Measurements from ENCODE around the gene NPR3.

DNA sequence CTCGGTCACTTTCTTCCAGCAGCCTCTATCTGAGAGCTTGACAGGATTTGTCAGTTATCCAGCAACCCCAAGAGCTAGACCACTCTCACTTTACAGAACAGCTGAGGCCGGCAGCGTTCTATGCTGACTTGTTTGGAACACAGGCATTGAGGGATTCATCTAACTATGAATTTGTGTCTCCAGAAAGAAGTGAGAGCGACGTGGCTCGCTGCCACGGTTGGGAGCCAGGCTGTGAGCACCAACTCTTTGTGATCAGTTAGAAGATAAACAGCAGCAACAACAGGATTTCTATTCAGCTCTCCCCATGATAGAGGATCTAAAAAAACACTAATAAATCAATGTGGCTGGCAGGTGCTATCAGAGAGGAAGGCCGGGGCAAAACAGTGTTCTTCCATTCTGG, 58.6 kb downstream of the NPR3 start:
- no peak for TF ChIP-seq YY1 (IDR thresholded peaks at IDR 0.05; ENCODE audit: insufficient read depth, insufficient read length)
- no peak for TF ChIP-seq ZNF274 (IDR thresholded peaks at IDR 0.05; ENCODE audit: low read depth, low read length)
- no peak for TF ChIP-seq SUZ12 (IDR thresholded peaks at IDR 0.05; ENCODE audit: extremely low read depth, insufficient read depth, insufficient read length)
